ENCODE measurements around the gene GPR37L1.

GRCh38 chr1:202146279-202146678 lies 23.6 kb downstream of the GPR37L1 start:
- no peak for TF ChIP-seq TCF12 (IDR thresholded peaks at IDR 0.05; ENCODE audit: low read depth)
- TF ChIP-seq USF1 (IDR thresholded peaks at IDR 0.05) = no peak
